Esophagus squamous epithelium (tissue), 5 donors: ENCODE results near the gene UBE2J1. TPM values are rescaled to one million over a fixed set of nuclear protein-coding genes. Genes with fewer than 3 reads are reported as not detected.

Experiments
- DNase-seq: peaks from one replicate; lab custom pipeline; 2025; lab: John Stamatoyannopoulos, UW
- H3K27ac ChIP-seq, 4 donors: fragments of 200-600 bp; sonication (generic); one replicate each; pipeline ENCODE4 v1.5.1; 2016 to 2019; ENCODE audit warnings: mild to moderate bottlenecking in 1 of 4
- H3K27me3 ChIP-seq, 4 donors: fragments of 200-600 bp; sonication (generic); 1 replicate in 3 of 4; 2 replicates in 1 of 4; pipeline versions ENCODE4 v1.5.1 to v1.6.0; 2017 to 2021; ENCODE audit warnings: antibody characterized with exemption in 1 of 4
- H3K36me3 ChIP-seq, 3 donors: fragments of 200-600 bp; sonication (generic); one replicate each; pipeline ENCODE4 v1.5.1; 2016 to 2019
- H3K4me1 ChIP-seq, 3 donors: fragments of 200-600 bp; sonication (generic); one replicate each; pipeline ENCODE4 v1.5.1; 2017 to 2019
- H3K4me3 ChIP-seq, 4 donors: fragments of 200-600 bp; sonication (generic); 1 replicate in 3 of 4; 2 replicates in 1 of 4; pipeline ENCODE4 v1.5.1; 2016 to 2019; ENCODE audit warnings: mild to moderate bottlenecking in 2 of 4, moderate library complexity in 1 of 4
- H3K9me3 ChIP-seq, 3 donors: fragments of 200-600 bp; sonication (generic); one replicate each; pipeline ENCODE4 v1.5.1; 2016 to 2019
- POLR2A ChIP-seq, 4 donors: fragments of 450-650 bp; IDR thresholded peaks; one replicate each; pipeline ENCODE4 v1.6.1; 2017; ENCODE audit warnings: antibody characterized with exemption in 4 of 4, mild to moderate bottlenecking in 4 of 4, moderate library complexity in 3 of 4
- WGBS, 2 donors: methylation state at CpG; one replicate each; pipeline ENCODE4 v1.1.5; 2018; 5-methylcytosine and 5-hydroxymethylcytosine counted together
- intact Hi-C: fragments of 100-400 bp; cut with DNase I; formaldehyde crosslinking; loops from one replicate; pipeline ENCODE4 v1.15.0; 2022
- total RNA-seq, 4 donors: library from RNA; depleted of rRNA; stranded (reverse); fragments of >200 nt; gene quantifications; one replicate each; pipeline ENCODE4 v1.1.0, GENCODE V29; 2016
- TF ChIP-seq, protein P1 (sequence below), 6 experiments: fragments of 450-650 bp in 4 of 6; fragments of 200-600 bp in 2 of 6; sonication (generic) in 2 of 6; IDR thresholded peaks; one replicate each; pipeline ENCODE4 v1.5.1; 2016 to 2019; ENCODE audit warnings: antibody characterized with exemption in 6 of 6, mild to moderate bottlenecking in 4 of 6, moderate library complexity in 4 of 6
- donor health status: DM: yes; HTN: yes; CAD: no.

The UBE2J1 gene
- total RNA-seq, 4 donors from 2014 or later, result 27.2 to 37.3 (median 29.9) TPM

DNA sequence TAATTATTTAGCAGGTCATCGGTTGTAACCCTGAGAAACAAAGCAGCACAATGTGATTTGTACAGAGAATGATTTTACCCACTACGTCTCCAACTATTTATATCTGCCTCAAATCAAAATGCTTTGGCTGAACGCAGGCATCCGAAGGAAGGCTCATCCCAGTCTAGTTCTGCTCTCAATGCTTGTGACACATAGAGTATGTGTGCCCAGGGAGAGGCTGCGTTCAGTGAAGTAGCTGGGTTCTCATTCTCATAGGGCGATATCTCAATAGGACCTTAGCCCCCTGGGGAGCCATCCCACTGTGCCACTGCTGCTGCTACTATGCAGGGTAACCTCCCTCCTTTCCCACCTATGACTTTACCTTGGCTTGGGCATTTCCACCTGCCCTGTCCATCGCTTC, 37.8 kb downstream of the UBE2J1 start:
- 88 to 94% methylated on average over 7 of the region's 7 CpGs for WGBS, 2 donors
- TF ChIP-seq, protein P1, sequence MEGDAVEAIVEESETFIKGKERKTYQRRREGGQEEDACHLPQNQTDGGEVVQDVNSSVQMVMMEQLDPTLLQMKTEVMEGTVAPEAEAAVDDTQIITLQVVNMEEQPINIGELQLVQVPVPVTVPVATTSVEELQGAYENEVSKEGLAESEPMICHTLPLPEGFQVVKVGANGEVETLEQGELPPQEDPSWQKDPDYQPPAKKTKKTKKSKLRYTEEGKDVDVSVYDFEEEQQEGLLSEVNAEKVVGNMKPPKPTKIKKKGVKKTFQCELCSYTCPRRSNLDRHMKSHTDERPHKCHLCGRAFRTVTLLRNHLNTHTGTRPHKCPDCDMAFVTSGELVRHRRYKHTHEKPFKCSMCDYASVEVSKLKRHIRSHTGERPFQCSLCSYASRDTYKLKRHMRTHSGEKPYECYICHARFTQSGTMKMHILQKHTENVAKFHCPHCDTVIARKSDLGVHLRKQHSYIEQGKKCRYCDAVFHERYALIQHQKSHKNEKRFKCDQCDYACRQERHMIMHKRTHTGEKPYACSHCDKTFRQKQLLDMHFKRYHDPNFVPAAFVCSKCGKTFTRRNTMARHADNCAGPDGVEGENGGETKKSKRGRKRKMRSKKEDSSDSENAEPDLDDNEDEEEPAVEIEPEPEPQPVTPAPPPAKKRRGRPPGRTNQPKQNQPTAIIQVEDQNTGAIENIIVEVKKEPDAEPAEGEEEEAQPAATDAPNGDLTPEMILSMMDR (IDR thresholded peaks at IDR 0.05), result no peak
- no peak for TF ChIP-seq POLR2A (IDR thresholded peaks at IDR 0.05)
- intact Hi-C loops, result no loop called here
- Histone ChIP-seq H3K4me1 (peaks cover 11 to 32% (median 26%) of the 10 kb centered on the region in 3 donors), H3K9me3 (no peaks in the 10 kb centered on the region), H3K4me3 (no peak overlapping the region), H3K36me3 (peaks cover 0 to 9% (median 0%) of the 10 kb centered on the region in 3 donors), H3K27me3 (no peaks in the 10 kb centered on the region), H3K27ac (no peak overlapping the region)
- DNase-seq, result no peak

DNA sequence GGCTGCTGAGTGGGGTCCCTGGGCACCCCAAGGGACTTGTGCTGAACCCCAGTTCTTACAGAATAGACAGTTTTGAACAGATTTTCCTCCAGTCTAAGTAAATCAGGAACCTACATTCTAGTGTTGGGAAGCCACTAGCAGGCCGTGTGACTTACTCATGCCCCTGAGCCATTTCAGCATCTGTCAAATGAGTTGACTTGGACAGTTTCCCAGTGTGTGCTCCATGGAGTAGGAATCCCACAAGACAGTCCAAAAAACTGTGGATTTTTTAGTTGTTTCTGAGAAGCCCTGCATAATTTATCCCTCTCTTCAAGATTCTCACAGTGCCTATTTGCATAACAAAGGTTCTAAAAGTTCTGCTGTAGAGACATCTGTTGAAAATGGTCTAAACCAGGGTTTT, 39.5 kb downstream of the UBE2J1 start:
- no peak overlapping the region for H3K4me3 ChIP-seq
- intact Hi-C loops, result no loop called here
- no peak for DNase-seq
- H3K9me3 ChIP-seq, result no peaks in the 10 kb centered on the region
- H3K36me3 ChIP-seq, result peaks cover 0 to 9% (median 0%) of the 10 kb centered on the region in 3 donors
- TF ChIP-seq, protein P1 (IDR thresholded peaks at IDR 0.05), result no peak
- TF ChIP-seq POLR2A (IDR thresholded peaks at IDR 0.05), result no peak
- no peaks in the 10 kb centered on the region for H3K27me3 ChIP-seq
- WGBS, 2 donors, result 22% methylated on average over 1 of the region's 1 CpG
- peak overlapping the region in 3 of 4 donors; percentile 68 to 69 (median 68) for H3K27ac ChIP-seq
- H3K4me1 ChIP-seq, result peaks cover 11 to 32% (median 26%) of the 10 kb centered on the region in 3 donors

DNA sequence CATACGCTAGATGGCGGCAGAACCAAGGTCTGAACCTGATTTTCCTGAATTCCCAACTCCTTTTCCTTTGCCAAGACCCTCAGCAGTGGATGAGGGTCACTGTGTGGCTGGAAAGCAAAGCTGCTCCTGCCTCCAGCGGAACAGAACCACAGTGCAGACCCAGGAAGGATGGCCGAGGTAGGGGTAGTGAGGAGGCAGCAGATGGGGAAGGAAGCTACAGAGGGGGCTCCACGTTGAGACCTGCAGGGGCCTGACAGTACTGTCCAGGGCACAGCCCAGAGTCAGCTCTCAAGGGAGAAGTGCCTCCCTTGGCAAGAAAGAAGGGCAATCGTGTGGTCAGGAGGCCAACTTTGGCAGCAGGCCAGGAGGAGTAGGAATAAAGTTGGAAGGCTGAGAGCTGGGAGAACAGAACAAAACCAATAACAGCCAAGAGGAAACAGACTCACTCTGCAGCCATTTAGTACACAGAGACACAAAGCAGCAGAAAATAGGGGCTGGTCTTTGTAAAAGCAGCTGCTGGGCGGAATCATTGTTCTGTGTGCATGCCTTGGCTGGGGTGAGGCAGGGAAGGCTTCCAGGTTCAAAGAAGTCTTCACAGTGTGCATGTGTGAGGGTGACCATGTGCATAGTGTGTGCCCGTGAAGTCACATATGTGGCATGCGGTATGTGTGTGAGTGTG, 40.5 kb downstream of the UBE2J1 start:
- intact Hi-C loops, result no loop called here
- Histone ChIP-seq H3K4me1 (peaks cover 11 to 32% (median 26%) of the 10 kb centered on the region in 3 donors), H3K4me3 (peak overlapping the region in 1 of 4 donors; percentile 12), H3K36me3 (peaks cover 0 to 9% (median 0%) of the 10 kb centered on the region in 3 donors), H3K27me3 (no peaks in the 10 kb centered on the region), H3K9me3 (no peaks in the 10 kb centered on the region), H3K27ac (peak overlapping the region; percentile 7 to 69 (median 68))
- TF ChIP-seq POLR2A (IDR thresholded peaks at IDR 0.05), result no peak
- TF ChIP-seq, protein P1 (IDR thresholded peaks at IDR 0.05), result peak in 5 of 6 experiments; percentile 26 to 58 (median 36)
- DNase-seq, result no peak
- 24 to 35% methylated on average over 8 to 9 of the region's 9 CpGs for WGBS, 2 donors

DNA sequence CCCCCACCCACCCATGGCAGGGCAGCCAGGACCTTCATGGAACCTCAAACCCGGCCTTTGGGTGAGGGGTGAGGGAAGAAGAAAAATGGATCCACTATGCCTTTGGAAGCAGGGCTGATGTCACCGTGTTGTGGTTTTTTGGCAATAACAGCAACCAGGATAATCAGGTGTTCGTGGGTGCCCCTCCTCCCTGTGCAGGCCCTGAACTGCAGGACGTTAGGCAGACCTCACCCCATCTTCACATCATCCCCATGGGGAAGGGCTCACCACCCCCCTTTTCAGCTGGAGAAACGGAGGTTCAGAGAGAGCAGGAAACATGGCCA, 41.0 kb downstream of the UBE2J1 start:
- TF ChIP-seq, protein P1 (IDR thresholded peaks at IDR 0.05), result no peak
- no peak for TF ChIP-seq POLR2A (IDR thresholded peaks at IDR 0.05)
- H3K4me1 ChIP-seq, result peaks cover 11 to 32% (median 26%) of the 10 kb centered on the region in 3 donors
- H3K36me3 ChIP-seq, result peaks cover 0 to 9% (median 0%) of the 10 kb centered on the region in 3 donors
- peak overlapping the region in 3 of 4 donors; percentile 68 to 69 (median 68) for H3K27ac ChIP-seq
- no peak overlapping the region for H3K4me3 ChIP-seq
- H3K27me3 ChIP-seq, result no peaks in the 10 kb centered on the region
- no peaks in the 10 kb centered on the region for H3K9me3 ChIP-seq
- intact Hi-C loops, result no loop called here
- WGBS, 2 donors, result 19% methylated on average over 3 of the region's 5 CpGs; no CpG with 5 or more reads in 1 of the 2 donors
- DNase-seq, result no peak

DNA sequence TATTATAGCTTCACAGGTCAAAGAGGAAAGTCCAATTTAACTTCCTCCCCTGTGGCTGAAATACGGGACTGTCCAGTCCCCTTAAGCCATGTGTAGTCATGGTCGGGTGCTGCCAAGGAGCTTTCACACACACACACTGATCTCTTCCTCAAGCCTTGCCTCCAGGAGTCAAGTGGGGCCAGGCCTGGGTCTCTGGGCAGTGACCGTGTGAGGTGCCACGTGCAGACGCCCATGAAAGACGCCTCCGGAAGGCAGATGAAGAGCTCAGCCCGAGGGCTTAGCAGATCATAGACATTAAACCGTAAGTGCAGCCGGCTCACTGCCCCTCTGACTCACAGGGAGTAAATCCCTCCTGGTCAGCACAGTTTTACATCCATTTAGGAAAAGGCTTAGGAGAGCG, 41.6 kb downstream of the UBE2J1 start:
- 47 to 54% methylated on average over 3 to 8 of the region's 11 CpGs for WGBS, 2 donors
- Histone ChIP-seq H3K9me3 (no peaks in the 10 kb centered on the region), H3K4me3 (no peak overlapping the region), H3K27me3 (no peaks in the 10 kb centered on the region), H3K36me3 (peaks cover 0 to 9% (median 0%) of the 10 kb centered on the region in 3 donors), H3K4me1 (peaks cover 11 to 32% (median 26%) of the 10 kb centered on the region in 3 donors), H3K27ac (no peak overlapping the region)
- DNase-seq, result no peak
- TF ChIP-seq, protein P1 (IDR thresholded peaks at IDR 0.05), result no peak
- no peak for TF ChIP-seq POLR2A (IDR thresholded peaks at IDR 0.05)
- intact Hi-C loops, result no loop called here
